ENCODE measurements around the gene FANCD2OS.

GRCh38 chr3:10088256-10088655 lies 19.8 kb downstream of the FANCD2OS start:
- TF ChIP-seq POLR2A (IDR thresholded peaks at IDR 0.05; ENCODE audit: low read depth, low read length) (no peak), FOS (IDR thresholded peaks at IDR 0.05; ENCODE audit: borderline replicate concordance, insufficient read depth, low read length) (no peak), MYC (IDR thresholded peaks at IDR 0.05; ENCODE audit: low read depth, low read length) (no peak), MAX (IDR thresholded peaks at IDR 0.05; ENCODE audit: insufficient read depth, insufficient read length) (no peak), EZH2 (IDR thresholded peaks at IDR 0.05; ENCODE audit: borderline replicate concordance, low read depth, low read length, severe bottlenecking) (no peak), CTCF (IDR thresholded peaks at IDR 0.05; ENCODE audit: extremely low read depth in 1 of 2, insufficient read depth in 1 of 2, low read depth in 1 of 2, low read length in 2 of 2) (no peak), GATA2 (IDR thresholded peaks at IDR 0.05; ENCODE audit: insufficient read depth, insufficient read length, low read depth, low read length) (no peak), POLR2AphosphoS5 (IDR thresholded peaks at IDR 0.05; ENCODE audit: insufficient read depth, low read depth, low read length) (no peak), JUN (IDR thresholded peaks at IDR 0.05; ENCODE audit: borderline replicate concordance, insufficient read depth, insufficient read length, low read depth) (no peak)
